K562 (cell line): Measurements from ENCODE around the gene KNSTRN. TPM values are rescaled to one million over a fixed set of nuclear protein-coding genes. Genes with fewer than 3 reads are reported as not detected.
A peak's percentile ranks its signal among the peaks of the same experiment; 100 is the strongest.

Experiments
- ARID3A ChIP-seq: IDR thresholded peaks from 2 replicates; pipeline ENCODE4 v1.6.1; 2012; ENCODE audit warnings: low read depth, low read length, improper control_type of control experiment, borderline replicate concordance
- BHLHE40 ChIP-seq: IDR thresholded peaks from 2 replicates; pipeline ENCODE4 v1.6.1; 2011; ENCODE audit warnings: low read length, improper control_type of control experiment
- CHD2 ChIP-seq: IDR thresholded peaks from 2 replicates; pipeline ENCODE4 v1.6.1; 2011; ENCODE audit warnings: low read depth, low read length
- CHD4 ChIP-seq: fragments of 200-600 bp; sonication (generic); IDR thresholded peaks from 3 replicates; pipeline ENCODE4 v1.6.1; 2012; ENCODE audit warnings: low read depth, mild to moderate bottlenecking, mixed read lengths, low read length, inconsistent platforms; ENCODE audit not compliant: insufficient read depth, insufficient replicate concordance, poor library complexity, severe bottlenecking
- GTF2A2 ChIP-seq: IDR thresholded peaks from 2 replicates; pipeline ENCODE4 v1.6.1; 2016; ENCODE audit warnings: mild to moderate bottlenecking, missing genetic modification characterization, missing compliant biosample characterization
- MCM2 ChIP-seq: fragments of 450-650 bp; IDR thresholded peaks from 2 replicates; pipeline ENCODE4 v1.6.1; 2017; ENCODE audit warnings: low read depth, mild to moderate bottlenecking
- ZFP30 ChIP-seq: fragments of 250-450 bp; sonication (Bioruptor Pico); IDR thresholded peaks from 2 replicates; pipeline ENCODE4 v1.8.0; 2022; ENCODE audit warnings: moderate library complexity, mild to moderate bottlenecking, inconsistent platforms, borderline replicate concordance
- ZNF121 ChIP-seq: sonication (generic); formaldehyde crosslinking; conservative IDR thresholded peaks from 2 replicates; pipeline ENCODE4 v1.8.0; 2022; ENCODE audit warnings: missing genetic modification reagents
- ZNF140 ChIP-seq: fragments of 250-450 bp; sonication (Bioruptor Pico); IDR thresholded peaks from 2 replicates; pipeline ENCODE4 v1.8.0; 2021; ENCODE audit warnings: moderate library complexity, mild to moderate bottlenecking, inconsistent platforms
- ZNF143 ChIP-seq: sonication (generic); formaldehyde crosslinking; IDR thresholded peaks from 2 replicates; pipeline ENCODE4 v1.9.0; 2022; ENCODE audit warnings: mild to moderate bottlenecking, missing genetic modification reagents
- ZNF75A ChIP-seq: fragments of 450-650 bp; formaldehyde crosslinking; IDR thresholded peaks from 2 replicates; pipeline ENCODE4 v1.4.0; 2020; ENCODE audit warnings: mild to moderate bottlenecking
- ZNF77 ChIP-seq: fragments of 250-450 bp; sonication (Bioruptor Pico); IDR thresholded peaks from 2 replicates; pipeline ENCODE4 v1.5.0; 2020
- polyA plus RNA-seq, 8 experiments: library from polyadenylated mRNA; depleted of rRNA in 4 of 8; stranded (reverse) in 5 of 8; unstranded in 3 of 8; fragments of >200 nt; fragmentation: Nextera tagmentation in 2 of 8; fragmentation: Illumina TruSeq in 1 of 8; extraction: Ambion mirVana in 2 of 8; extraction: Trizol in 1 of 8; gene quantifications; 2 replicates each; pipeline versions ENCODE4 v1.2.1 to v1.2.3, GENCODE V29; 2011 to 2014; ENCODE audit warnings: inconsistent platforms in 1 of 8, missing spikeins in 1 of 8
- total RNA-seq, 7 experiments: library from RNA; depleted of rRNA in 6 of 7; stranded (reverse); fragments of >200 nt in 6 of 7; fragmentation: Illumina TruSeq in 2 of 7; extraction: Trizol in 2 of 7; gene quantifications; 2 replicates each; pipeline versions ENCODE4 v1.2.1 to v1.2.3, GENCODE V29; 2011 to 2021; ENCODE audit warnings: low replicate concordance in 1 of 7
- TF ChIP-seq, protein P1 (sequence below): fragments of 250-450 bp; sonication (Bioruptor Pico); IDR thresholded peaks from 2 replicates; pipeline ENCODE4 v1.5.0; 2020; ENCODE audit warnings: mild to moderate bottlenecking, borderline replicate concordance
- TF ChIP-seq, protein P2 (sequence below), 2 experiments: fragments of 450-650 bp in 1 of 2; sonication (generic) in 1 of 2; formaldehyde crosslinking in 1 of 2; IDR thresholded peaks; 2 replicates each; pipeline versions ENCODE4 v1.7.1 to v1.9.0; 2016 to 2022; ENCODE audit warnings: inconsistent platforms in 1 of 2, mild to moderate bottlenecking in 1 of 2, missing genetic modification reagents in 1 of 2

KNSTRN gene
- total and polyA plus RNA-seq, 9 of the 15 experiments (the other 6 are each of a cell fraction or from before 2014, with no cell fraction given): 48.7 to 88.2 (median 66.3) TPM

- TF ChIP-seq ZFP30 (no peak), ARID3A (peak; percentile 26; the same call in 1 of the 2 replicates), ZNF77 (CRISPR knock-in tag) (no peak), ZNF140 (CRISPR knock-in tag) (no peak), BHLHE40 (peak; percentile 39; the same call in 1 of the 2 replicates), ZNF75A (CRISPR knock-in tag) (no peak), MCM2 (no peak), ZNF121 (no peak), ZNF143 (CRISPR knock-in tag) (no peak), GTF2A2 (tag) (no peak), CHD4 (no peak), CHD2 (no peak)
- TF ChIP-seq, protein P1, sequence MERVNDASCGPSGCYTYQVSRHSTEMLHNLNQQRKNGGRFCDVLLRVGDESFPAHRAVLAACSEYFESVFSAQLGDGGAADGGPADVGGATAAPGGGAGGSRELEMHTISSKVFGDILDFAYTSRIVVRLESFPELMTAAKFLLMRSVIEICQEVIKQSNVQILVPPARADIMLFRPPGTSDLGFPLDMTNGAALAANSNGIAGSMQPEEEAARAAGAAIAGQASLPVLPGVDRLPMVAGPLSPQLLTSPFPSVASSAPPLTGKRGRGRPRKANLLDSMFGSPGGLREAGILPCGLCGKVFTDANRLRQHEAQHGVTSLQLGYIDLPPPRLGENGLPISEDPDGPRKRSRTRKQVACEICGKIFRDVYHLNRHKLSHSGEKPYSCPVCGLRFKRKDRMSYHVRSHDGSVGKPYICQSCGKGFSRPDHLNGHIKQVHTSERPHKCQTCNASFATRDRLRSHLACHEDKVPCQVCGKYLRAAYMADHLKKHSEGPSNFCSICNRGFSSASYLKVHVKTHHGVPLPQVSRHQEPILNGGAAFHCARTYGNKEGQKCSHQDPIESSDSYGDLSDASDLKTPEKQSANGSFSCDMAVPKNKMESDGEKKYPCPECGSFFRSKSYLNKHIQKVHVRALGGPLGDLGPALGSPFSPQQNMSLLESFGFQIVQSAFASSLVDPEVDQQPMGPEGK (CRISPR knock-in tag): no peak
- TF ChIP-seq, protein P2, sequence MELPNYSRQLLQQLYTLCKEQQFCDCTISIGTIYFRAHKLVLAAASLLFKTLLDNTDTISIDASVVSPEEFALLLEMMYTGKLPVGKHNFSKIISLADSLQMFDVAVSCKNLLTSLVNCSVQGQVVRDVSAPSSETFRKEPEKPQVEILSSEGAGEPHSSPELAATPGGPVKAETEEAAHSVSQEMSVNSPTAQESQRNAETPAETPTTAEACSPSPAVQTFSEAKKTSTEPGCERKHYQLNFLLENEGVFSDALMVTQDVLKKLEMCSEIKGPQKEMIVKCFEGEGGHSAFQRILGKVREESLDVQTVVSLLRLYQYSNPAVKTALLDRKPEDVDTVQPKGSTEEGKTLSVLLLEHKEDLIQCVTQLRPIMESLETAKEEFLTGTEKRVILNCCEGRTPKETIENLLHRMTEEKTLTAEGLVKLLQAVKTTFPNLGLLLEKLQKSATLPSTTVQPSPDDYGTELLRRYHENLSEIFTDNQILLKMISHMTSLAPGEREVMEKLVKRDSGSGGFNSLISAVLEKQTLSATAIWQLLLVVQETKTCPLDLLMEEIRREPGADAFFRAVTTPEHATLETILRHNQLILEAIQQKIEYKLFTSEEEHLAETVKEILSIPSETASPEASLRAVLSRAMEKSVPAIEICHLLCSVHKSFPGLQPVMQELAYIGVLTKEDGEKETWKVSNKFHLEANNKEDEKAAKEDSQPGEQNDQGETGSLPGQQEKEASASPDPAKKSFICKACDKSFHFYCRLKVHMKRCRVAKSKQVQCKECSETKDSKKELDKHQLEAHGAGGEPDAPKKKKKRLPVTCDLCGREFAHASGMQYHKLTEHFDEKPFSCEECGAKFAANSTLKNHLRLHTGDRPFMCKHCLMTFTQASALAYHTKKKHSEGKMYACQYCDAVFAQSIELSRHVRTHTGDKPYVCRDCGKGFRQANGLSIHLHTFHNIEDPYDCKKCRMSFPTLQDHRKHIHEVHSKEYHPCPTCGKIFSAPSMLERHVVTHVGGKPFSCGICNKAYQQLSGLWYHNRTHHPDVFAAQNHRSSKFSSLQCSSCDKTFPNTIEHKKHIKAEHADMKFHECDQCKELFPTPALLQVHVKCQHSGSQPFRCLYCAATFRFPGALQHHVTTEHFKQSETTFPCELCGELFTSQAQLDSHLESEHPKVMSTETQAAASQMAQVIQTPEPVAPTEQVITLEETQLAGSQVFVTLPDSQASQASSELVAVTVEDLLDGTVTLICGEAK (IDR thresholded peaks at IDR 0.05): no peak
- TF ChIP-seq, protein P2 (CRISPR knock-in tag; IDR thresholded peaks at IDR 0.05): no peak; the same call in 1 of the 2 replicates
These were observed 14.6 kb upstream of the KNSTRN start (continued) for GRCh38 chr15:40367686-40368611.
